GM21737 (cell line): ENCODE data around the gene PPP1R9A.

Experiments used
- ATAC-seq: cut with Tn5 transposase; IDR thresholded peaks from one replicate; pipeline ENCODE4 v1.9.1; 2021; ENCODE audit warnings: mild to moderate bottlenecking, moderate library complexity; ENCODE audit not compliant: unreplicated experiment

PPP1R9A gene

DNA sequence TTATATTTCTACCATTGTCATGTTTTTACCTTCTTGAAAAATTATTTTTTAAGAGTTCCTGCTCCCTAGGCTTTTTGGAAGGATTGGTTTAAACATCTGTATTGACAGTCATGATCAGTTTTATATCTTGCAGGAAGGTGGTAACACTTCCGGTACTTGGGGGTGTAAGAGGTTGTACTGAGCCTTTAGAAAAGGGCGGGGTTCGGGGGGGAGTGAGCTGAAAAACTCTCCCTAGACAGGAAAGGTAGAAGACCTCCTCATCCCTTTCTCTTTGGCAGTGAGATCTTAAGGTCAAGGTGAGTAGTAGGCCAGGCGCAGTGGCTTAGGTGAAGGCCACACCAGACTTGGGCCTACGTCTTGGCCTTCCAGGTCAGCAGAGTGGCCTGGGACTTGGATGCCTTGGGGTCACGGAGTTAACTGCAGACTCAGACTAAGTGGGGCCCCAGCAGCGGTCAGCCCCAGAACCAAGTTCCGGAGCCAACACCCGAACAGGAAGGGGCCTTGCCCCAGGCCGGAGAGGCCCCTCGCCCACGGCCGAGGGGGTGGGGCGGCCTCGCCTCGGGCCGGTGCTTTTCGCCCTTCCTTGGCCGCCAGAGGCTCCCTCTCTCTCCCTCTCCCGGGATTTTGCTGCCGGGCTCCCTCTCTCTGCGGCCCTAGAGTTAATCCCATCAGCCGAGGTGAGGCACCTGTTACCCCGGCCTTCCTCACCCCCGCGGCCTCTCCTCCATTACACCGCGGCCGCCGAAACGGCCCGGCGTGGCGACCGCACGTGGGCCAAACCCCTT is at the start of gene PPP1R9A:
Gene PPP1R9A (plus strand): TSS at position 569 of the 785 bp plus-strand sequence. CDS start 2,520 bp downstream, outside the sequence.
- ATAC-seq, result no peak

DNA sequence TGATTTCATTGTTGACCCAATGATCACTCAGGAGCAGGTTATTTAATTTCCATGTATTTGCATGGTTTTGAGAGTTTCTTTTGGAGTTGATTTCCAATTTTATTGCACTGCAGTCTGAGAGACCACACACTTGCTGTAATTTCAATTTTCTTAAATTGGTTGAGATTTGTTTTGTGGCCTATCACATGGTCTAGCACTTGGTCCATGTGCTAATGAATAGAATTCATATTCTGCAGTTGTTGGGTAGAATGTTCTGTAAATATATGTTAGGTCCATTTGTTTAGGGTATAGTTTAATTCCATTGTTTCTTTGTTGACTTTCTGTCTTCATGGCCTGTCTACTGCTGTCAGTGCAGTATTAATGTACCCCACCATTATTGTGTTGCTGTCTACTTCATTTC is 36.3 kb upstream of the PPP1R9A start:
- ATAC-seq, result no peak

DNA sequence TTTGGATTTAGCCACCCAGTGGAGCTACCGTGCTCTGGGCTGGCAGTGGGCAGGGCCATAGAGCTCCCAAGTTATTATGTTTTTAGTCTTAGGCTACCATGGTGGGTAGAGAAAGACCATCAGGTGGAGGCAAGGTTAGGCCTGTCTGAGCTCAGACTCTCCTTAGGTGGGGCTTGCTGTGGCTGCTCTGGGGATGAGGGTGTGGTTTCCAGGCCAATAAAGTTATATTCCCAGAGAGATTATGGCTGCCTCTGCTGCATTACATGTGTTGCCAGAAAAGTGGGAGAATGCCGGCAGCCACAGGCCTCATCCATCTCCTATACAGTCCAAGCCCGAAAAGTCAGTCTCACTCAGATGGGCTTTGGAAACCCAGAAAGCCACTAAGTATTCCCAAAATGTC is 34.2 kb upstream of the PPP1R9A start:
- no peak for ATAC-seq

DNA sequence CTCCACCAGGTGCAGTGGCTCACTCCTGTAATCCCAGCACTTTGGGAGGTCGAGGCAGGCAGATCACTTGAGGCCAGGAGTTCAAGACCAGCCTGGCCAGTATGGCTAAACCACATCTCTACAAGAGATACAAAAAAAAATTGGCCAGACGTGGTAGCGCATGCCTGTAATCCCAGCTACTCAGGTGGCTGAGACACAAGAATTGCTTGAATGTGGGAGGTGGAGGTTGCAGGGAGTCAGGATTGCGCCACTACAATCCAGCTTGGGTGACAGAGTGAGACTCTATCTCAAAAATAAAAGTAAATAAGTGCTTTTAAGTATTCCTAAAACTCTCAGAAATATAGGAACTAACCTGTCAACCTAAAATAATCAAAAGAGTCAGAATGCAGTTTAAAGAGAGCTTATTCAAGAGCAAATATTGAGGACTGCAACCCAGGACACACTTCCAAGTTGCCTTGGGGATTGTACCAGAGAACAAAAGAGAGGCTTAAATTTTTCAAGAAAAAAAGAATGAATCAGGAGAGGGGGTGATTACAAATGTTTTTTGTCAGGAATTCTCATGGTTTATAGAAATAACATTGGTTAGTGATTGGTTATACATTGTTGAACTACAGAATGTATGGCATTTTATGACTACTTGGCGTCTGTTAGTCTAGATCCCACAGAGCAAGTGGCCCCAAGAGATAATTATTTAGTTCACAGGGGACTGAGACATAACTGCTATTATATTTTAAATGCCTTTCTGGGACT is 33.2 kb upstream of the PPP1R9A start:
- ATAC-seq, result no peak

DNA sequence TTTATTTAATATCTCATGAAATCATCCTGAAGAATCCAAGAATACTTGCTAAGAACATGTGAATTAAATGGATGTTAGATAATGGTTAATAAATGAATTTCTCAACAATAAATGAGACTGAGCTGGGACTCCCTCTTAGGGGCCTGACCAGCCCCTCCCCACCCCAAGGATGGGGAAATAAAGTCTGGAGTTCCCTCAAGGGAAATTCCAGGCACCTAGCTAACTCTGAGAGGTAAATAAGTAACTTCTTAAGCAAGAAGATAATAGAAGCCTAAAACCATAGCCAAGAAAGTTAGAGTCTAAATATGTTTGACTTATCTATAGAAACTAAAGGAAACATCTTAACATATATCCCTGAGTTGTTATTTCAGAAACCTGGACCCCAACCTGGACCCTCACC is 32.2 kb upstream of the PPP1R9A start:
- no peak for ATAC-seq

DNA sequence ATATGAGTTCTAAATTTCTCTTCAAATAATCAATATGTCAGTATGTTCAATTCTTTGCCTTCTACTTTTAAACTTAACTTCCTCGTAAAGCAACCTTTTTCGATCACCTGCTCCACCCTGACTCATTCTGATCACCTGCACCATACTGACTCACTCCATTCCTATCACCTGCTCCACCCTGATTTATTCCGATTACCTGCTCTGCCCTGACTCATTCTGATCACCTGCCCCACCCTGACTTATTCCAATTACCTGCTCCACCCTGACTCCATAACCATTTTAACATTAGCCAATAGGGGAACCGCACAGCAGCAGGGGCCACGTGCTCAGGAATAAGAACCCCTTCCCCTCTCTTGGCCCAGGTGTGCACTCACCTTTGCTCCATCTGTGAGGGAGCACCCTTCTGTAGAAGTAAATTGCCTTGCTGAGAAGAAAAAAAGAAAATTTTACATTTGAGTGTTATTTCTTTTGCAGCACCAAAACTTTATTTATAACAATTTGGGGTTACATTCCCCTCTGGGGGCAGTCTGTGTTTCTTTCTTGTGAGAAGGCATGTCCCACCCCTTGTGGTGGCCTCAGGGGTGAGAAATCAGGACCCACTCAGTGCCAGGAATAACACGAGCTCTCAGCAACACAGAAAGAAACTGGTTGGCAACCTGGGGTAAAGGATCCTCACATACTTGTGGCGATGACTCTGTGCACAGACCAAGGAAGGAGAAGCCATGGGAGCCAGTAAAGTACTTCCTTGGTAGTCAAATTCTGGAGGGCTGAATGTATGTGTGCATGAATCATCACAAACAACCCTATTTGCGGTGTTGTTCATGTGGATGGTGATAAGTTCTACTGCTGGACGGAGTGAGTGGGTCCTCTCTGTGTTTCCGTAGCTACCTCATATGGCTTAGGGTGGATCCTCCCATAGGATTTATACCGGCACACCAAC is 29.4 kb upstream of the PPP1R9A start:
- ATAC-seq, result no peak

DNA sequence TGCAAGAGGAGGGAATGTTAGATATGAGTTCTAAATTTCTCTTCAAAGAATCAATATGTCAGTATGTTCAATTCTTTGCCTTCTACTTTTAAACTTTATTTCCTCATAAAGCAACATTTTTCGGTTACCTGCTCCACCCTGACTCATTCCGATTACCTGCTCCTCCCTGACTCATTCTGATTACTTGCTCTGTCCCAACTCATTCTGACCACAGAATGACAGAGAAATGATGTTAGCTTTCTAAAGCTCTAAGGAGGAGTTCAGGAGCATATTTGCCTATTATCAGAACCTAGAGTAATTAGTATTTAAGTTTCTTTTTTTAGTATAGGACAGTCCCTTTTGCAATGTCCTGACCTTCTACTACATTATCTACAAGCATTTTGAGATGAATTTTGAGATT is 24.5 kb upstream of the PPP1R9A start:
- ATAC-seq, result no peak

DNA sequence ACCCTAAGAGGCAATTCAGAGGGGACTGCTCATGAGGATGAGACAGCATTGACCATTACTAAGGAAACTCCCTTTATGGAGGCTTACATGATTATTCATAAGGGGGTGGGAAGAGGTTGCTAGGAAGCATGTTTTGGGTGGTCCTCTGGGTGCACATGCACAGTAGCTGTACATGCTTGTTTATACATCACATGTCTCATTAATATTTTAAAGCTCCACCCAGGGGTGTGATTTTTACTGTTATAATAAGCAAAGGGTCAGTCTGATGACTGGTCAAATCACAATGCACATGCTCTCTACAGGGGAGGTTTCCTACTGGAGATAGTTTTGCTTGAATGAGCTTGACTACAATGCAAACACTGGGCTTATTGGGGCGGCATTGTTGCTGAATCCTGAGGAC is 23.8 kb upstream of the PPP1R9A start:
- no peak for ATAC-seq

DNA sequence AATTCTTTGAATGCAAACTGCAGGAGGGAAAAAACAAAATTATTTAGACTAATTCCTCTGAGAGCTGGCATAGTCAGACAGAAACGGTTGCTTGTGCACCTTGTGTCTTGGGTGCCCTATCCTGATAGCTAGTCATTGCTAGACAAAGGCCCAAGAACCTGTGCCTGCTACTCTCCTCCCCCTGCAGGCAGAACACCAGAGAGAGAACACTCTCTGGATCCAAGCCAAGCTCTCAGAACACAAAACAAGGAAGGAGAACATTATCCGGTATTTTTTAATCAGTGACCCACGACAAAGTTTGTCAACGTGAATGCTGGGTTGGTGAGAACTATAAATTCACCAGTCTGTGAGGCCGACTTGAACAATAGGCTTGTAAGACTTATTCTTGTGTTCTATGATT is 18.8 kb upstream of the PPP1R9A start:
- ATAC-seq, result no peak

DNA sequence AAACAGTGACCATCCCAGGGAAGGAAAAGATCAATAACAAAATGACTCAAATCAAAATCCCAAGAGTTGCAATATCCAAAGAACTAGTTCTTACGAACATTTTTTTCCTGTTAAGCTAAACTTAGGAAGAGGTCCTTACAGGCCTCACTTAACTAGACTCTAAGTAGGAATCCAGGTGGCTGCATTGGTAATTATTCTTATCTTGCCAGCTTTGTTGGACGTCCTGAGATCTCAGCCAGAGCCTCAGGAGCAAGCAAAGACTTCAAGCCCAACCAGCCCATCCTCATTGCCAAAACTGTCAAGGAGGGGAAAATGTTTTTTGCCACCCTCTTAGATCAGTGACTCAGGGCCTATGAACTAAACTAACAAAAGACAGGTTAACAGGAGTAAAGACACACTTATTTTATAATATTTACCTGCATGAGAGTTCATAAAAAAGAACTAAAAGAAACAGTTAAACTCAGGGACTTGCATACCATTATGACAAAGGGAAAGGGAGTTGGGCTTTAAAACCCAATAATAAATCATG is 18.3 kb upstream of the PPP1R9A start:
- no peak for ATAC-seq

DNA sequence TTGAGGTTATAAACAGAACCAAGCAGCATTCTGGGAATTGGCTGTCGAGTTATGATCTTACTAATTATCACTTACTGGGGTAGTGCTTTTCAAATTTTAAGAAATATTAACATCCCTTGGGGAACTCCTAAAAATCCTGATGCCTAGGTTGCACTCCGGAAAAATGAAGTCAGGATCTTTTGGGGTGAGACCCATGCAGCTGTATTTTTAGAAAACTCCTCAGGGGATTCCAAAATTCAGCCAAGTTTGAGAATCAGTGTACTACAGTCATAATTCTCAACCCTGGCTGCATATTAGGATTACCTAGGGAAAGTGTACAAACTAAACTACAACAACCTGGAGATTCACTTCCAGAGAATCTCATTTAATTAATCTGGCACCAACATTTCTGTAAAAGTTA is 17.2 kb upstream of the PPP1R9A start:
- no peak for ATAC-seq

DNA sequence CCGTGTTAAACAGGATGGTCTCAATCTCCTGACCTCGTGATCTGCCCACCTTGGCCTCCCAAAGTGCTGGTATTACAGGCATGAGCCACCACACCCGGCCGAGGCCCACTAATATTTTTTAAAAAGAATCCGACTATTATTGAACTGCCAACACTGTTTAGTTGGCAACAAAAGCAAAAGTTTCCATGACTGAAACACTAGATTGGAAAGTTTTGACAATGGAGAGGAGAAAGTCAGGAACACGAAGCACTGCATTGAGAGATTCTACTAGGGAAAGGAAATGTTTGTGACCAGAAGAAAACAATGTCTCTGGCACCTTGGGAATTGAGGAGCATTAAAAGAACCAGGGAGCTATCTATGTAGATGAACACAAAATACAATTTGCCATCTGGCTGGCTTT is 13.7 kb upstream of the PPP1R9A start:
- ATAC-seq, result no peak

DNA sequence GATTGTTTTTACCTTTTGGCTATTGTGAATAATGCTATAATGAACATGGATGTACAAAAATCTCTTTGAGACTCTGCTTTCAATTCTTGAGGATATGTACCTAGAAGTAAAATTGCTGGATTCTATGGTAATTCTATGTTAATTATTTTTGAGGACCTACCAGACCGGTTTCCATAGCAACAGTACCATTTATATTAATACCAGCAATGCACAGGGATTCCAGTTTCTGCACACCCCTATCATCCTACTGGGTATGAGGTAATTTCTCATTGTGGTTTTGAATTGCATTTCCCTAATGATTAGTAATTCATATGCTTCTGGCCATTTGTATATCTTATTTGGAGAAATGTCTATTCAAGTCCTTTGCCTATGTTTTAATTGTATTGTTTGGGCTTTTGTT is 9.9 kb upstream of the PPP1R9A start:
- no peak for ATAC-seq

DNA sequence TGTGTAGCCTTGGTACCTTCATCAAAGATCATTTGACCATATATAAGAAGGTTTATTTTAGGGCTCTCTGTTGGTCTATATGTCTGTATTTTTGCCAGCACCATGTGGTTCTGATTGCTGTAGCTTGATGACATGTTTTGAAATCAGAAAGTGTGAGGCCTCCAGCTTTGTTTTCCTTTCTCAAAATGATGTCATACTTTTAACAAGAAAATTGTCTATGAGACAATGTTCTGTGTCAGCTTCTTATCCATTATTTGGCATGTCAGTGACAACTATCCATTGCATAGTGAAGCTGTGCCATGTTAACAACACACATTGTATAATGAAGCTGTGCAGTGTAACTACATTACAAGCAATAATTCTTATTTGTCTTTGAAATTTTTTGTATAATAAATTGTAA is 9.1 kb upstream of the PPP1R9A start:
- ATAC-seq, result no peak

DNA sequence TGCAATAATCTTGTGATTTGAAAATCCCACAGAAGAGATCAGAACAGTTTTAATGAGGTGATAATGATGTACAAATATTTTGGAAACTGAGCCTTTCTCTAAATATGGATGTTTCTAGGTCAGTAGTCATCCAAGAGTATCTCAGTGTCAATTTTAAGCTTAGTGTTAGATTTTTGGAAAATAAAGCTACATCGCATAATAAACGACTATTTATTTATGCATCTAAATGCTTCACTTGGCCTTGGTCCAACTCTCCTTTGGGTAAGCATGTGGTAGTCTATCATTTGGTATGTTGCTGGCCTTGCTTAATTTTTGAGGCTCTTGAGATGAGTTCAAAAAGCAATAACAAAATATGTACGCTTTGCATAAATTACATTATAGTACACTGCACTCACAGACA is 5.4 kb upstream of the PPP1R9A start:
- no peak for ATAC-seq

DNA sequence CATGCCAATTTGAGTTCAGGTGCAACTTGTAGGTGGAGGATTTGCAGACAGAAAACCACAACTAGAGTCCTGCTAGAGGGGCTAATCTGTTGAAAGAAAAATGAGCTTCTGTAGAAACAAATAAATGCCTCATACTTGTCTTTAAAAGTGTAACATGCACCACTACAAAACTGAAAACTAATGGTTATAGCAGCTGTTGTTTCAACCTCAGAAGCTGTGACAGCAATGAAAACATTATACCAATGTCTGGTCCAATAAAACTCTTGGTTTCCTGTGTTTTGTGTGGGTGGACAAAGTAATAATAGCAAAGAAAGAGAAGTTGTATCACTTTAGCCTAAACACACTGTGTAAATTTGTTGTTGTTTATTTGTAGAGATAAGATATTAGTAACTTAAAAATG is 3.4 kb upstream of the PPP1R9A start:
- no peak for ATAC-seq

DNA sequence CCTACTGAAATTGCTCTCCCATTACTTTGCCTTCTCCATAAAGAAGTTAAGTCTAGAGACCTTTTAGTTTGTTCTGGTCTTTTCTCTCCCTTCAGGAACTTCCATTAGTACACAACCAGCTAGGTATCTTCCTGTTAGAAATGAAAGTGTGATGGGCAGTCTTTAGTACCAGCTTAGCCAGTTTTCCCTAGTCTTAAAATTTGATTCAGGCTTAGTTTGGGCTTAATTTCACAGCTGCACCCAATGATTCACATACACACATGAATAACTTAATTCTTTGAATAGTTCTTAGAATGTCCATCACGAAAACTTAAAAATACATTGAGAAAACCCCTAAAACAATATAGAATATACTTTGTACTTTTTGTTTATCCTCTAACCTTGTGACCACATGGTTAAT is 2.4 kb upstream of the PPP1R9A start:
- no peak for ATAC-seq

DNA sequence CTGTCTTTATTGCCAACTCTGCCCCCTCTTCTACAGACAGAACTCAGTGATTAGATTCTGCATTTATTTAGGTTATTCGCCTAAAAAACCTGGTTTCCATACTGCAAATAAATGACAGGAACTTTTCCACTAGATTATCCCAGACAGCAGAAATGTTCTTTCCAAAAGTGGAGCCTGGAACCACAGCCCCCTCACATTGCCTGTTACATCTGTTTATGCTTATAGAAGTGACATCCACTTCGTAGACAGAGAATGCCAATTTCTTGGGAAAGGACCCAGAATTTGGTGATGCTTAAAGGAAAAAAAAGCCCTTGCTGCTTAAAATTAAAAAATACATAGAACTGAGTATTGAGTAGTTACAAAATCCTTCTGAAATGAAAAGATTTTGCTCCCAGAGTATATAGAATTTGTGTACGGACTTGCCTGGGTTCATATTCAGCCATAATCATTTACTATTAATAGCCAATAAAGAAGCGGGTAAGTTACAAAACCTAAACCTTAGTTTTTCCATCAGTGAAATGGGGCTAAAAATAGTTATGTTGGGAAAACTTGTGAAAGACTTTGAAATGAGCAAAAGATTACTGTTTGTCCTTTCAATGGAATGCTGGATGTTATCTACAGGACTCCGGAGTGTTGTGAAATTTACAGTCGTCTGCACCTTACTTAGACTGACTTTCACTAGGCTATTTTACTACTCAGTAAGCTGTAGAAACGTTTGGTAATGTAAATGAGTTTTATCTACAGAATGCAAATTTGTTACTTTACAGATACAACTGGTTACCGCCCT is 1.1 kb upstream of the PPP1R9A start:
- ATAC-seq, result no peak

DNA sequence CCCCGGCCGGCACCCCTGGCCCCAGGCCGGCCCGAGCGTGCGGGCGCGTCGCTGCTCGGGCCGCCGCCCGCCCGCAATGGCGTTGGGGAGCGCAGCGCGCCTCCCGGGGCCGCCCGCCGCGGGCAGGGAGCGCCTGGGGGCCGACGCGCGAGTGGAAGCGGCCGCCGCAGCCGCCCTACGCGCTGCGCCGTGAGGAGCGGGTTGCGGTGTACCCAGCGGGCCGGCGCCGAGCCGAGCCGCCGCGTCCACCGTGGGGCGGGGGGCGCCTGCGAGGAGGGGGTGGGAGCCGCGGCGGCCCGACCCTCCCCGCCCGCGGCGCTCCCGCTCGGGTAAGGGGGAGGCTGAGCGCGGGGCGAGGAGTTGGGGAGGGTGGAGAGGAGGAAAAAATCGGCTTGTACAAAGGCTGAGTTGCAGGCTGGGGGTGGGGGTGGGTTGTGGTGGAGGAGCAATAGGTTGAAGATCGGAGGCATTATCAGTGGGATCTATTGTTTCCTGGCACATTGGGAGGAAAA is 473 bp downstream of the PPP1R9A start:
- ATAC-seq, result no peak
